Heart right ventricle (tissue), 16 donors: Measurements from ENCODE around the gene CPED1. TPM values are rescaled to one million over a fixed set of nuclear protein-coding genes. Genes with fewer than 3 reads are reported as not detected.

ENCODE experiments used
- ATAC-seq, 8 donors: fragments of 200-7000 bp; cut with Tn5 transposase; one replicate each; pipeline ENCODE4 v1.9.1; 2020; ENCODE audit warnings: mild to moderate bottlenecking in 8 of 8, moderate library complexity in 8 of 8, moderate number of reproducible peaks in 1 of 8
- DNase-seq, 2 donors: peaks; one replicate each; pipeline ENCODE4 v3.0.0-alpha.2; 2020
- H3K27ac ChIP-seq, 10 donors: fragments of 200-600 bp; sonication (generic) in 2 of 10; one replicate each; pipeline versions ENCODE4 v1.5.0 to v1.8.0; 2020 to 2022; ENCODE audit warnings: mild to moderate bottlenecking in 3 of 10
- H3K27me3 ChIP-seq, 7 donors: fragments of 200-600 bp; one replicate each; pipeline ENCODE4 v1.8.0; 2021 to 2022; ENCODE audit warnings: mild to moderate bottlenecking in 2 of 7
- H3K36me3 ChIP-seq, 9 donors: fragments of 200-600 bp; sonication (generic) in 1 of 9; one replicate each; pipeline versions ENCODE4 v1.5.0 to v1.8.0; 2020 to 2022; ENCODE audit warnings: mild to moderate bottlenecking in 2 of 9
- H3K4me1 ChIP-seq, 9 donors: fragments of 200-600 bp; sonication (generic) in 1 of 9; one replicate each; pipeline versions ENCODE4 v1.5.0 to v1.8.0; 2020 to 2022; ENCODE audit warnings: mild to moderate bottlenecking in 4 of 9
- H3K4me3 ChIP-seq, 10 donors: fragments of 200-600 bp; sonication (generic) in 2 of 10; one replicate each; pipeline versions ENCODE4 v1.5.0 to v1.8.0; 2020 to 2022; ENCODE audit warnings: mild to moderate bottlenecking in 7 of 10, moderate library complexity in 2 of 10
- H3K9me3 ChIP-seq, 11 donors: fragments of 200-600 bp in 10 of 11; sonication (generic) in 2 of 11; one replicate each; pipeline versions ENCODE4 v1.5.0 to v1.8.0; 2013 to 2022; ENCODE audit warnings: mild to moderate bottlenecking in 2 of 11, control low read depth in 1 of 11, moderate library complexity in 1 of 11
- CTCF ChIP-seq, 9 donors: fragments of 200-600 bp; sonication (generic) in 2 of 9; IDR thresholded peaks; one replicate each; pipeline versions ENCODE4 v1.5.0 to v1.8.0; 2021 to 2022; ENCODE audit warnings: antibody characterized with exemption in 9 of 9, mild to moderate bottlenecking in 5 of 9, moderate library complexity in 1 of 9
- WGBS, 2 donors: extraction: QIAGEN DNeasy Blood & Tissue Kit; methylation state at CpG; one replicate each; pipeline ENCODE4 v1.1.7; 2013; ENCODE audit warnings: inconsistent platforms in 1 of 2; 5-methylcytosine and 5-hydroxymethylcytosine counted together
- intact Hi-C, 10 donors: fragments of 100-400 bp; cut with DNase I; formaldehyde crosslinking; loops; one replicate each; pipeline versions ENCODE4 v1.11.1 to v1.14.2; 2022
- polyA plus RNA-seq, 2 donors: library from polyadenylated mRNA; stranded (reverse); fragments of 200-250 nt; gene quantifications; one replicate each; pipeline ENCODE4 v1.2.3, GENCODE V29; 2013
- total RNA-seq, 10 donors: library from RNA; stranded (reverse); fragmentation: NEBNext Ultra II Directional in 3 of 10; extraction: Animal tissue kit (Norgen Biotek cat#: 25700) in 3 of 10; gene quantifications; one replicate each; pipeline versions ENCODE4 v1.2.1 to v1.2.4, GENCODE V29; 2021 to 2023
- donor health status: Arrhythmogenic right ventricular cardiomyopathy.
- donor health status: ischemic (EF 13 %, LVEDD 7.1; RV severe dilation, severe dysfunction).
- donor health status: healthy with polysubstance abuse.
- donor health status: DM: no; HTN: yes; CAD: no.
- donor health status: DM: no; HTN: no; CAD: no.
- donor health status: ischemic (EF 25% LVEDD 6.9; RV normal size, moderate dysfunction).
- donor health status: ischemic (EF 25% LVEDD 5.7; RV mildly dilated, moderate dysfunction).
- donor health status: healthy.
- donor health status: DM: yes; HTN: yes; CAD: no.
- donor health status: Ischemic cardiomyopathy.
- donor health status: ischemic (EF 35%, LVEDD 5.7; RV mildly dilated, moderate dysfunction).
- donor health status: nonischemic (EF 11% LVEDD 7.7; RV severe dilation, severe dysfunction).
- donor health status: DM: yes; HTN: yes; CAD: no.
- donor health status: PGD.
- donor health status: ischemic (EF 29% LVEDD 5.4; RV normal size, mild dysfunction).
- donor health status: nonischemic (EF 23%, LVEDD 6.1; RV moderate dilation, normal function).

CPED1 gene
- total and polyA plus RNA-seq, 12 donors: 3.9 to 56.5 (median 31.2) TPM

DNA sequence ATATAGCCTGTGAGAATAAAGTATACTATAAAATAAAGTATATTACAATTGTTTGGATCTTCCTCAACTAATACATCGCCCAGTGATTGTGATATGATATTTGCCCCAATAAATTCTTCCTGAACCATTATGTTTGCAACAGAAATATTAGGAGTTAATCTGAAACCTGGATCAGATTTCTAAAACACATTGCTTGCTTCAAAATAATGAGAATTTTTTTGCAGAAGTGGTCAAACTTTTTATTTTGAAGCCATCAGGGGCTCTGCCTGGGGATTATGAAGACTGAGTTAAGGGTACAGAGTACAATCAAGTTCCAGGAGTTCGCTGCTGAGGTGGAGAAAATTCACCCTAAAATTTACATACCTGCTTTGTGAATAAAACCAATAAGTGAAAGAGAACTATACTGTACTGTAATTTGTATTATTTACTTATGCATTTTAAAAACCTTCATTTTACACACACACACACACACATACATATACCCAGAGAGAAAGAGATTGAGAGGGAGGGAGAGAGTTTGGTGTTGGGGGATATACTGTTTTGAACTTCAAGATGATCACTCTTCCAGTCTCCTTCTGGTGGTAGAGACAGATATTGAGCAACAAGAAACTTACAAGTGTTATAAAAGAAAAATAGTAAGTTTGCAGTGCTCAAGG is 91.9 kb downstream of the CPED1 start:
- peaks cover 0 to 54% (median 36%) of the 10 kb centered on the region in 9 donors for H3K4me1 ChIP-seq

GRCh38 chr7:121080913-121081326 is 92.4 kb downstream of the CPED1 start:
- no peaks in the 10 kb centered on the region for H3K27me3 ChIP-seq
- ATAC-seq: no peak
- TF ChIP-seq CTCF (IDR thresholded peaks at IDR 0.05): no peak
- DNase-seq: no peak
- WGBS, 2 donors: 69 to 78% methylated on average over 4 of the region's 4 CpGs
- intact Hi-C loops: loop anchor here in 7 of 10 donors (1.0 to 10.0 kb wide), 5 partner anchors 92 to 286 kb away; partner anchors contain the start of gene CPED1 (in 3 of the 7)
- H3K36me3 ChIP-seq: peaks cover 0 to 5% (median 0%) of the 10 kb centered on the region in 9 donors
- peaks cover 0 to 60% (median 41%) of the 10 kb centered on the region in 9 donors for H3K4me1 ChIP-seq
- H3K4me3 ChIP-seq: no peak overlapping the region
- H3K9me3 ChIP-seq: no peaks in the 10 kb centered on the region
- H3K27ac ChIP-seq: no peak overlapping the region

More for the DNA sequence above, 91.9 kb downstream of the CPED1 start:
- WGBS, 2 donors: 98 to 100% methylated on average over 2 of the region's 2 CpGs
- no peak for TF ChIP-seq CTCF (IDR thresholded peaks at IDR 0.05)
- no peak for DNase-seq
- Histone ChIP-seq H3K36me3 (peaks cover 0 to 5% (median 0%) of the 10 kb centered on the region in 9 donors), H3K4me3 (no peak overlapping the region), H3K9me3 (no peaks in the 10 kb centered on the region), H3K27ac (no peak overlapping the region), H3K27me3 (no peaks in the 10 kb centered on the region)
- intact Hi-C loops: loop anchor here in 5 of 10 donors (2.0 to 10.0 kb wide), 4 partner anchors 92 to 286 kb away; partner anchors contain the start of gene CPED1 (in 3 of the 5)
- ATAC-seq: no peak

DNA sequence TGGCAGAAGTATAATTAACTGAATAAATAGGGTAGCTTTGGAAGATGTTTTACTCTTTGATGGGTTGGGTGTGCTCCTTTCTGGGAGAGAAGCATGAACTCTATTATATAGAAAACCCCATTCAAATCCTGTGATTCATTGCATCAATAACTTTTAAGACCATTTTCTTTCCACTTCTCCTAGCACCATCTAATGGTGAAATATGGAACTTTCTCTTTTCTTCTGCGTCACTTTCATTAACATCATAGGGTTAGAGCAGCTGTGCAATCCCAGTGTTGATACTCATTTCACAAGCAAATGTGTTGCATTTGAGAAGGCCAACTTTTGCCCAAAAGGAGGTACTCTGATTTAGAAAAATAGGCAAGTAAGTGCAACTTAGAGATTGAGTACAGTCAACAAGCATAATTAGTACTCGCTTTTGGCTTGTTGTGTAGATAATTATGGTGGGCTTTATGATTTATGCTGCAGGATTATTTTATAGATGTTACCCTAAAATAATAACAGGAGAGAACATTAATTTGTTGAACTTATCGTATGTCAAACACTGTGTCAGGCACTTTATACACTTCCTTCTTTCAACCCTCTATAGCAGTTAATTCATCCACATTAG is 92.9 kb downstream of the CPED1 start:
- intact Hi-C loops: loop anchor here in 7 of 10 donors (1.0 to 10.0 kb wide), 5 partner anchors 93 to 287 kb away; partner anchors contain the start of gene CPED1 (in 3 of the 7)

More for the DNA sequence above, 92.9 kb downstream of the CPED1 start:
- TF ChIP-seq CTCF (IDR thresholded peaks at IDR 0.05): peak; percentile 64 to 84 (median 78)
- H3K36me3 ChIP-seq: peaks cover 0 to 5% (median 0%) of the 10 kb centered on the region in 9 donors
- H3K4me1 ChIP-seq: peaks cover 0 to 60% (median 41%) of the 10 kb centered on the region in 9 donors
- ATAC-seq: peak in 7 of 8 donors; percentile 49 to 62 (median 58)
- H3K4me3 ChIP-seq: no peak overlapping the region
- no peak for DNase-seq
- 47 to 53% methylated on average over 3 of the region's 3 CpGs for WGBS, 2 donors
- no peaks in the 10 kb centered on the region for H3K9me3 ChIP-seq
- H3K27me3 ChIP-seq: no peaks in the 10 kb centered on the region
- peak overlapping the region in 2 of 10 donors; percentile 31 to 34 for H3K27ac ChIP-seq
